Measurements from ENCODE around the gene KMT2C. TPM values are rescaled to one million over a fixed set of nuclear protein-coding genes. Genes with fewer than 3 reads are reported as not detected.
"Not testable (repeated sequence)": the region's sequence is repeated elsewhere in the genome, so short reads cannot be mapped to it uniquely, and the experiment has no call there.

Gene KMT2C
- total RNA-seq, 1 donor from 2014 or later: 99.0 TPM

- H3K27ac ChIP-seq: no peak overlapping the region
- no peak for ATAC-seq
- no peak for DNase-seq
Observed at GRCh38 chr7:152307902-152308301, 127.9 kb downstream of the KMT2C start.

GRCh38 chr7:152299542-152300143, 136.2 kb downstream of the KMT2C start:
- ATAC-seq; intact Hi-C loops (cut with DNase I); H3K4me3 ChIP-seq: not testable (repeated sequence)

More at GRCh38 chr7:152307902-152308301, 127.9 kb downstream of the KMT2C start:
- Histone ChIP-seq H3K4me3 (no peak overlapping the region), H3K36me3 (peaks cover 59% of the 10 kb centered on the region), H3K27me3 (no peaks in the 10 kb centered on the region), H3K9me3 (no peaks in the 10 kb centered on the region), H3K4me1 (peaks cover 11% of the 10 kb centered on the region)
- intact Hi-C loops (cut with DNase I): no loop called here
- no peak for TF ChIP-seq CTCF (IDR thresholded peaks at IDR 0.05)

GRCh38 chr7:152292897-152293296, 142.9 kb downstream of the KMT2C start:
- Histone ChIP-seq H3K9me3 (no peaks in the 10 kb centered on the region), H3K4me3 (no peak overlapping the region), H3K4me1 (no peaks in the 10 kb centered on the region), H3K36me3 (peaks cover 6% of the 10 kb centered on the region), H3K27me3 (no peaks in the 10 kb centered on the region), H3K27ac (no peak overlapping the region)
- DNase-seq: no peak
- intact Hi-C loops (cut with DNase I): no loop called here
- TF ChIP-seq CTCF (IDR thresholded peaks at IDR 0.05): no peak
- no peak for ATAC-seq

More at GRCh38 chr7:152299542-152300143, 136.2 kb downstream of the KMT2C start:
- not testable (repeated sequence) for H3K27me3 ChIP-seq, H3K9me3 ChIP-seq, H3K27ac ChIP-seq, H3K4me1 ChIP-seq, DNase-seq
- H3K36me3 ChIP-seq: peaks cover 17% of the 10 kb centered on the region

GRCh38 chr7:152286972-152287371, 148.8 kb downstream of the KMT2C start:
- H3K36me3 ChIP-seq; H3K4me3 ChIP-seq; H3K9me3 ChIP-seq; DNase-seq; H3K4me1 ChIP-seq; H3K27me3 ChIP-seq; H3K27ac ChIP-seq; intact Hi-C loops (cut with DNase I): not testable (repeated sequence)
- peak; percentile 47 for ATAC-seq

GRCh38 chr7:152286219-152286618, 149.6 kb downstream of the KMT2C start:
- H3K9me3 ChIP-seq; H3K36me3 ChIP-seq; H3K27ac ChIP-seq; DNase-seq; H3K4me1 ChIP-seq; intact Hi-C loops (cut with DNase I); H3K4me3 ChIP-seq; H3K27me3 ChIP-seq: not testable (repeated sequence)
- peak; percentile 52 for ATAC-seq

- ATAC-seq; H3K4me1 ChIP-seq; H3K36me3 ChIP-seq; intact Hi-C loops (cut with DNase I); H3K27ac ChIP-seq; H3K4me3 ChIP-seq; H3K27me3 ChIP-seq; H3K9me3 ChIP-seq; DNase-seq: not testable (repeated sequence)
Observed at GRCh38 chr7:152284998-152285397, 150.8 kb downstream of the KMT2C start.

GRCh38 chr7:152277687-152278086, 158.1 kb downstream of the KMT2C start:
- H3K36me3 ChIP-seq: peaks cover 10% of the 10 kb centered on the region
- H3K27ac ChIP-seq; H3K4me1 ChIP-seq; H3K9me3 ChIP-seq; ATAC-seq; intact Hi-C loops (cut with DNase I); H3K27me3 ChIP-seq; DNase-seq; H3K4me3 ChIP-seq: not testable (repeated sequence)

- intact Hi-C loops (cut with DNase I): not testable (repeated sequence)
Observed at GRCh38 chr7:152270427-152270826, 165.4 kb downstream of the KMT2C start.

GRCh38 chr7:152266859-152267258, 168.9 kb downstream of the KMT2C start:
- H3K27ac ChIP-seq; ATAC-seq; H3K4me3 ChIP-seq; DNase-seq; H3K9me3 ChIP-seq; intact Hi-C loops (cut with DNase I); H3K4me1 ChIP-seq; H3K27me3 ChIP-seq: not testable (repeated sequence)
- peaks cover 15% of the 10 kb centered on the region for H3K36me3 ChIP-seq

More at GRCh38 chr7:152270427-152270826, 165.4 kb downstream of the KMT2C start:
- H3K9me3 ChIP-seq, H3K27me3 ChIP-seq, H3K4me3 ChIP-seq, ATAC-seq, DNase-seq, H3K4me1 ChIP-seq, H3K27ac ChIP-seq: not testable (repeated sequence)
- peaks cover 11% of the 10 kb centered on the region for H3K36me3 ChIP-seq

GRCh38 chr7:152264915-152265314, 170.9 kb downstream of the KMT2C start:
- intact Hi-C loops (cut with DNase I); H3K27me3 ChIP-seq; H3K4me1 ChIP-seq; H3K9me3 ChIP-seq; DNase-seq; H3K4me3 ChIP-seq; H3K27ac ChIP-seq: not testable (repeated sequence)
- ATAC-seq: peak; percentile 70
- H3K36me3 ChIP-seq: peaks cover 15% of the 10 kb centered on the region

- H3K4me1 ChIP-seq; H3K27ac ChIP-seq; DNase-seq; H3K27me3 ChIP-seq; intact Hi-C loops (cut with DNase I); H3K9me3 ChIP-seq; H3K4me3 ChIP-seq: not testable (repeated sequence)
- H3K36me3 ChIP-seq: peaks cover 15% of the 10 kb centered on the region
- ATAC-seq: peak; percentile 45
Observed at GRCh38 chr7:152262146-152262545, 173.7 kb downstream of the KMT2C start.

GRCh38 chr7:152259645-152260044, 176.2 kb downstream of the KMT2C start:
- H3K27me3 ChIP-seq; intact Hi-C loops (cut with DNase I); H3K4me3 ChIP-seq; H3K27ac ChIP-seq; DNase-seq; ATAC-seq; H3K4me1 ChIP-seq; H3K9me3 ChIP-seq: not testable (repeated sequence)
- peaks cover 15% of the 10 kb centered on the region for H3K36me3 ChIP-seq

- peaks cover 39% of the 10 kb centered on the region for H3K36me3 ChIP-seq
- H3K4me1 ChIP-seq; DNase-seq; intact Hi-C loops (cut with DNase I); H3K4me3 ChIP-seq; ATAC-seq; H3K27me3 ChIP-seq; H3K27ac ChIP-seq; H3K9me3 ChIP-seq: not testable (repeated sequence)
Observed at GRCh38 chr7:152247851-152248250, 188.0 kb downstream of the KMT2C start.
